Measurements from ENCODE around the gene XCL1. TPM values are rescaled to one million over a fixed set of nuclear protein-coding genes. Genes with fewer than 3 reads are reported as not detected.

Gene XCL1
- total and polyA plus RNA-seq, 2 donors (not counting 3 experiments of a cell fraction or from before 2014, with no cell fraction given) = not detected

DNA sequence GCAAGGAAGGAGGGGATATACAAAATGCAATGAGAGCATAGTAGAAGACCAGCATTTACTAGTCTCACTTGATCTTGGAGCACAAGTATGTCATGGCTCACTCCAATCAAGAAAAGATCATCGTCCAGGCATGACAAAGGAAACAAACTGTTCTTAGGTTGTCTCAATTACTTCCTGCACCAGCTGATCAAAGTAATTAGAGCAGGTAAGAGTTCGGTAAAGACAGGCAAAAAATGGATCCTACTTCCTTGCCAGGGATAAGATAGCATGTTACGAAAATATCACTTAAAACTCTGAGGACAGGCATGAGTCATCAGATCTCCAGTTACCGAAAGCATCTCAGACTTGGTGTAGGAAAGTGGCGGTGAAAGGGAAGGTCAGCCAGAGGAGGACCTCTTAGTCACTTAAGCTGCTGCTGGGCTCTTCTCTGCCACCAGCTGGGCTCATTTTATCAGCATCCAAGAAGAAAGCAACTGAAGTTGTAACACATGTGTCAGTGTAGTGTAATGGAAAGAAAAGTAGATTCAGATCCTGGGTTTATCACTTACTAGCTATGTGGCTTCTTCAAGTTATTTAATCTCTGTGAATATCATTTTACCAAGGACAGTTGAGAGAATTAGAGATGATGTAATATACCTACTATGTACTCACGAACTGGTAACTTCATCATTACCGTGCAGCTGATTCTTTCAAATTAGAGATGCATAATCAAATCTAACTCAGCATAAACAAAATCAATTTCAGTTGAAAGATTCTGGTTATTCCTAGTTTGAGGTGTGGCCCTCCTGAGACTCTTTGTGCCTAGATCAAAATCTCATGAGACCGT, 46.8 kb downstream of the XCL1 start:
- no peak overlapping the region for H2AFZ ChIP-seq (ENCODE audit: low read depth, low read length)
- no peak overlapping the region for H3K27ac ChIP-seq (ENCODE audit: insufficient read depth, low read depth, low read length)
- H3K9me1 ChIP-seq (replicated peaks; ENCODE audit: control insufficient read depth, extremely low read depth, insufficient read depth, low read length) = no peaks in the 10 kb centered on the region
- H3K9me3 ChIP-seq (replicated peaks; ENCODE audit: control insufficient read depth, insufficient read depth, low read length) = no peaks in the 10 kb centered on the region
- no TSS peak for BruUV-seq (replicated peaks)
- no peaks in the 10 kb centered on the region for H3K4me1 ChIP-seq (ENCODE audit: control insufficient read depth, extremely low read depth, insufficient read depth, low read length)
- H3K9ac ChIP-seq (replicated peaks; ENCODE audit: extremely low read depth, insufficient read depth, low read length) = no peak overlapping the region
- ChIA-PET POLR2A (no interaction called here), CTCF (no interaction called here)
- TF ChIP-seq JUN (IDR thresholded peaks at IDR 0.05; ENCODE audit: borderline replicate concordance, insufficient read depth, insufficient read length, low read depth) (no peak), POLR2AphosphoS5 (IDR thresholded peaks at IDR 0.05; ENCODE audit: insufficient read depth, low read depth, low read length) (no peak), GATA2 (IDR thresholded peaks at IDR 0.05; ENCODE audit: insufficient read depth, insufficient read length, low read depth, low read length) (no peak), FOS (IDR thresholded peaks at IDR 0.05; ENCODE audit: borderline replicate concordance, insufficient read depth, low read length) (no peak), POLR2A (IDR thresholded peaks at IDR 0.05; ENCODE audit: low read depth, low read length) (no peak), EZH2 (IDR thresholded peaks at IDR 0.05; ENCODE audit: borderline replicate concordance, low read depth, low read length, severe bottlenecking) (no peak), MYC (IDR thresholded peaks at IDR 0.05; ENCODE audit: low read depth, low read length) (no peak)
- TF ChIP-seq, protein P1, sequence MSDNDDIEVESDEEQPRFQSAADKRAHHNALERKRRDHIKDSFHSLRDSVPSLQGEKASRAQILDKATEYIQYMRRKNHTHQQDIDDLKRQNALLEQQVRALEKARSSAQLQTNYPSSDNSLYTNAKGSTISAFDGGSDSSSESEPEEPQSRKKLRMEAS (IDR thresholded peaks at IDR 0.05; ENCODE audit: insufficient read depth, insufficient read length) = no peak
- TF ChIP-seq, protein P2, sequence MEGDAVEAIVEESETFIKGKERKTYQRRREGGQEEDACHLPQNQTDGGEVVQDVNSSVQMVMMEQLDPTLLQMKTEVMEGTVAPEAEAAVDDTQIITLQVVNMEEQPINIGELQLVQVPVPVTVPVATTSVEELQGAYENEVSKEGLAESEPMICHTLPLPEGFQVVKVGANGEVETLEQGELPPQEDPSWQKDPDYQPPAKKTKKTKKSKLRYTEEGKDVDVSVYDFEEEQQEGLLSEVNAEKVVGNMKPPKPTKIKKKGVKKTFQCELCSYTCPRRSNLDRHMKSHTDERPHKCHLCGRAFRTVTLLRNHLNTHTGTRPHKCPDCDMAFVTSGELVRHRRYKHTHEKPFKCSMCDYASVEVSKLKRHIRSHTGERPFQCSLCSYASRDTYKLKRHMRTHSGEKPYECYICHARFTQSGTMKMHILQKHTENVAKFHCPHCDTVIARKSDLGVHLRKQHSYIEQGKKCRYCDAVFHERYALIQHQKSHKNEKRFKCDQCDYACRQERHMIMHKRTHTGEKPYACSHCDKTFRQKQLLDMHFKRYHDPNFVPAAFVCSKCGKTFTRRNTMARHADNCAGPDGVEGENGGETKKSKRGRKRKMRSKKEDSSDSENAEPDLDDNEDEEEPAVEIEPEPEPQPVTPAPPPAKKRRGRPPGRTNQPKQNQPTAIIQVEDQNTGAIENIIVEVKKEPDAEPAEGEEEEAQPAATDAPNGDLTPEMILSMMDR (IDR thresholded peaks at IDR 0.05; ENCODE audit: extremely low read depth in 1 of 2, insufficient read depth in 1 of 2, low read depth in 1 of 2, low read length in 2 of 2) = no peak
- H3K27me3 ChIP-seq (ENCODE audit: control insufficient read depth in 2 of 2, insufficient read depth in 2 of 2, low read length in 2 of 2) = no peaks in the 10 kb centered on the region
- H3K79me2 ChIP-seq (ENCODE audit: control insufficient read depth, insufficient read depth, low read length) = no peaks in the 10 kb centered on the region
- H3K4me2 ChIP-seq (ENCODE audit: insufficient read depth, low read length) = no peak overlapping the region
- dilution Hi-C loops (cut with MboI; ENCODE audit: extremely low pct_ligation_motif_present, low sequenced_read_pairs) = no loop called here
- no peak overlapping the region for H3K4me3 ChIP-seq (replicated peaks in 1 of 3; ENCODE audit: insufficient read depth in 1 of 3, low read depth in 1 of 3, low read length in 3 of 3)
- H4K20me1 ChIP-seq (replicated peaks; ENCODE audit: control insufficient read depth, extremely low read depth, insufficient read depth, low read length) = no peaks in the 10 kb centered on the region
- FAIRE-seq (no peak), DNase-seq (ENCODE audit: low read depth, low spot score) (no peak)
- H3K36me3 ChIP-seq (ENCODE audit: control insufficient read depth in 2 of 2, extremely low read depth in 1 of 2, insufficient read depth in 2 of 2, low read length in 2 of 2) = no peaks in the 10 kb centered on the region
- intact Hi-C loops (cut with micrococcal nuclease) = no loop called here

Measured in endothelial cell of umbilical vein (primary cell).